ENCODE results near the gene DYNC2I2. TPM values are rescaled to one million over a fixed set of nuclear protein-coding genes. Genes with fewer than 3 reads are reported as not detected.
A peak's percentile ranks its signal among the peaks of the same experiment; 100 is the strongest.
"Not testable (repeated sequence)": the region's sequence is repeated elsewhere in the genome, so short reads cannot be mapped to it uniquely, and the experiment has no call there.

The DYNC2I2 gene
- total RNA-seq, 1 experiment from 2014 or later: 173 TPM

GRCh38 chr9:128625391-128626146, 31.1 kb downstream of the DYNC2I2 start:
- in situ Hi-C loops (cut with HindIII; ENCODE audit: low sequenced_read_pairs): no loop called here
- peak; percentile 70 for DNase-seq (ENCODE audit: low spot score)

- in situ Hi-C loops (cut with HindIII; ENCODE audit: low sequenced_read_pairs): no loop called here
Measured at GRCh38 chr9:128624566-128624965, 32.1 kb downstream of the DYNC2I2 start.

GRCh38 chr9:128621730-128622455, 34.8 kb downstream of the DYNC2I2 start:
- in situ Hi-C loops (cut with HindIII; ENCODE audit: low sequenced_read_pairs): no loop called here

More at GRCh38 chr9:128624566-128624965, 32.1 kb downstream of the DYNC2I2 start:
- DNase-seq (ENCODE audit: low spot score): no peak

GRCh38 chr9:128619779-128620178, 36.9 kb downstream of the DYNC2I2 start:
- DNase-seq (ENCODE audit: low spot score): no peak
- in situ Hi-C loops (cut with HindIII; ENCODE audit: low sequenced_read_pairs): no loop called here

More at GRCh38 chr9:128621730-128622455, 34.8 kb downstream of the DYNC2I2 start:
- DNase-seq (ENCODE audit: low spot score): no peak

- in situ Hi-C loops (cut with HindIII; ENCODE audit: low sequenced_read_pairs): no loop called here
- no peak for DNase-seq (ENCODE audit: low spot score)
Measured at GRCh38 chr9:128619127-128619526, 37.5 kb downstream of the DYNC2I2 start.

GRCh38 chr9:128617943-128618342, 38.7 kb downstream of the DYNC2I2 start:
- no peak for DNase-seq (ENCODE audit: low spot score)
- in situ Hi-C loops (cut with HindIII; ENCODE audit: low sequenced_read_pairs): no loop called here

- in situ Hi-C loops (cut with HindIII; ENCODE audit: low sequenced_read_pairs): no loop called here
- DNase-seq (ENCODE audit: low spot score): no peak
Measured at GRCh38 chr9:128615571-128615970, 41.1 kb downstream of the DYNC2I2 start.

- in situ Hi-C loops (cut with HindIII; ENCODE audit: low sequenced_read_pairs): no loop called here
- DNase-seq (ENCODE audit: low spot score): no peak
Measured at GRCh38 chr9:128614728-128615127, 41.9 kb downstream of the DYNC2I2 start.

- in situ Hi-C loops (cut with HindIII; ENCODE audit: low sequenced_read_pairs): no loop called here
- DNase-seq (ENCODE audit: low spot score): no peak
Measured at GRCh38 chr9:128611600-128612394, 44.9 kb downstream of the DYNC2I2 start.

GRCh38 chr9:128610897-128611296, 45.8 kb downstream of the DYNC2I2 start:
- in situ Hi-C loops (cut with HindIII; ENCODE audit: low sequenced_read_pairs): no loop called here
- no peak for DNase-seq (ENCODE audit: low spot score)

- in situ Hi-C loops (cut with HindIII; ENCODE audit: low sequenced_read_pairs): no loop called here
- peak; percentile 99 for DNase-seq (ENCODE audit: low spot score)
Measured at GRCh38 chr9:128607642-128608350, 48.9 kb downstream of the DYNC2I2 start.

GRCh38 chr9:128603697-128604096, 53.0 kb downstream of the DYNC2I2 start:
- in situ Hi-C loops (cut with HindIII; ENCODE audit: low sequenced_read_pairs): no loop called here
- no peak for DNase-seq (ENCODE audit: low spot score)

- DNase-seq (ENCODE audit: low spot score): no peak
- in situ Hi-C loops (cut with HindIII; ENCODE audit: low sequenced_read_pairs): no loop called here
Measured at GRCh38 chr9:128600099-128600498, 56.5 kb downstream of the DYNC2I2 start.

- DNase-seq (ENCODE audit: low spot score): no peak
- in situ Hi-C loops (cut with HindIII; ENCODE audit: low sequenced_read_pairs): no loop called here
Measured at GRCh38 chr9:128595471-128595870, 61.2 kb downstream of the DYNC2I2 start.

- in situ Hi-C loops (cut with HindIII; ENCODE audit: low sequenced_read_pairs): no loop called here
- DNase-seq (ENCODE audit: low spot score): no peak
Measured at GRCh38 chr9:128593856-128594255, 62.8 kb downstream of the DYNC2I2 start.

GRCh38 chr9:128593039-128593438, 63.6 kb downstream of the DYNC2I2 start:
- in situ Hi-C loops (cut with HindIII; ENCODE audit: low sequenced_read_pairs): no loop called here
- DNase-seq (ENCODE audit: low spot score): no peak

GRCh38 chr9:128588581-128589233, 67.9 kb downstream of the DYNC2I2 start:
- in situ Hi-C loops (cut with HindIII; ENCODE audit: low sequenced_read_pairs): no loop called here
- no peak for DNase-seq (ENCODE audit: low spot score)

GRCh38 chr9:128587453-128587852, 69.2 kb downstream of the DYNC2I2 start:
- DNase-seq (ENCODE audit: low spot score): no peak
- in situ Hi-C loops (cut with HindIII; ENCODE audit: low sequenced_read_pairs): no loop called here

GRCh38 chr9:128586934-128587333, 69.7 kb downstream of the DYNC2I2 start:
- DNase-seq (ENCODE audit: low spot score); in situ Hi-C loops (cut with HindIII; ENCODE audit: low sequenced_read_pairs): not testable (repeated sequence)
